Hematopoietic multipotent progenitor cell (in vitro differentiated cells): ENCODE results near the gene ZNF865. TPM values are rescaled to one million over a fixed set of nuclear protein-coding genes. Genes with fewer than 3 reads are reported as not detected.
"Not testable (repeated sequence)": the region's sequence is repeated elsewhere in the genome, so short reads cannot be mapped to it uniquely, and the experiment has no call there.

ENCODE experiments used
- DNase-seq, 3 donors: peaks; one replicate each; pipeline ENCODE4 v3.0.0-alpha.2; 2011 to 2015; ENCODE audit warnings: low read depth in 2 of 3, low spot score in 2 of 3
- total RNA-seq: library from RNA; depleted of rRNA; stranded (reverse); fragments of >200 nt; gene quantifications from one replicate; pipeline ENCODE4 v1.2.3, GENCODE V29; 2012

The ZNF865 gene
- total RNA-seq: 4.0 TPM

GRCh38 chr19:55605637-55606470 is at the start of gene ZNF865:
Gene ZNF865 (plus strand): TSS chr19:55605647. CDS start chr19:55613619, 7,972 bp downstream.
- peak; percentile 58 to 82 (median 81) for DNase-seq

GRCh38 chr19:55559684-55560083 is 45.8 kb upstream of the ZNF865 start:
- DNase-seq: no peak

GRCh38 chr19:55563261-55563690 is 42.2 kb upstream of the ZNF865 start:
- no peak for DNase-seq

GRCh38 chr19:55566823-55567222 is 38.6 kb upstream of the ZNF865 start:
- no peak for DNase-seq

GRCh38 chr19:55567708-55568328 is 37.6 kb upstream of the ZNF865 start:
- DNase-seq: no peak

DNA sequence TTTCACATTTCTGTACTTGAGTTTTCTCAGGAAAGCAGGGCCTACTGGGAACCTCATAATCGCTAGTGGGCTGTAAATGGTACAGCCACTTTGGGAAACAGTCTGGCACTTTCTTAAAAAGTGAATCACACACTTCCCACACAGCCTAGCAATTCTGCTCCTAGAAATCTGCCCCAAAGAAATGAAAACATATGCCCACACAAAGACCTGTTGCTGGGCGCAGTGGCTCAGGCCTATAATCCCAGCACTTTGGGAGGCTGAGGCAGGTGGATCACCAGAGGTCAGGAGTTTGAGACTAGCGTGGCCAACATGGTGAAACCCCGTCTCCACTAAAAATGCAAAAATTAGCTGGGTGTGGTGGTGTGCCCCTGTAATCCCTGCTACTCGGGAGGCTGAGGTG is 36.0 kb upstream of the ZNF865 start:
- not testable (repeated sequence) for DNase-seq

DNA sequence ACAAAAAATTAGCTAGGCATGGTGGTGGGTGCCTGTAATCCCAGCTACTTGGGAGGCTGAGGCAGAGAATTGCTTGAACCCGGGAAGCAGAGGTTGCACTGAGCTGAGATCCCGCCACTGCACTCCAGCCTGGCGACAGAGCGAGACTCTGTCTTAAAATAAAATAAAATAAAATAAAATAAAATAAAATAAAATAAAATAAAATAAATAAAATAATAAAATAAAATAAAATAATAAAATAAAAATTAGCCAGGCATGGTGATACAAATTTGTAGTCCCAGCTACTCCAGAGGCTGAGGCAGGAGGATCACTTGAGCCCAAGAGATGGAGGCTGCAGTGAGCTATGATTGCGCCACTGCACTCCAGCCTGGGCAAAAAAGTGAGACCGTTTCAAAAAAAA is 31.5 kb upstream of the ZNF865 start:
- DNase-seq: not testable (repeated sequence)

GRCh38 chr19:55576746-55577145 is 28.7 kb upstream of the ZNF865 start:
- DNase-seq: no peak

DNA sequence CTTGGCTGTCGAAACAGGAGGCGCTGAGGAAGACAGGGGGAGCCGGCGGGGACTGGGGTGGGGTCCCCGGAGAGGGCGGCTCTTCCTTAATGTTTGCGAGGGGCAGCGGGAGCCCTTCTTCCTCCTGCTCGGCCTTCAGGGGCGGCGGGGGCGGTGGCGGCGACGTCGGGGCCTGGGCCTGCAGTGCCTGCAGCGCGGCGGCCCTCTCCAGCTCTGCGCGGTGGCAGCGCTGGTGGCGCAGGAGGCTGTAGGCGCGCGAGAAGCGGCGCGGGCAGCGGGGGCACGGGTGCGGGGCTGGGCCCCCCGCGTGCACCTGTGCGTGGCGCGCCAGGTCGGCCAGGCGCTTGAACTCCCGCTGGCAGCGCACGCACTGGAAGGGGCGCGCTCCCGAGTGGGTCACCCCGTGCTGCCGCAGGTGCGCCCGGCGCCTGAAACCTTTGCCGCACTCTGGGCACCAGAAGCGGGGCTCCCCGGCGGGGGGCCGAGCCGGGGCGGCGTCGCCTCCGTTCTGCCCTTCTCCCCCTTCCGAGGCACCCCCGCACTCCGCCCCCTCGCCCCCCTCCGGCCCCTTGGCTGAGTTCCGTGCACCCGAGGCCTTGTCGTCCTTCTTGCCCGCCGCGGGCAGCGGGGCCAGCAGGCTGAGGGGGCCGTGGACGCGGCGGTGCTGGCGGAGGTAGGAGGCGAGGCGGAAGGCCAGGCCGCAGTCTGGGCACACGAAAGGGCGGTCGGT is 27.3 kb upstream of the ZNF865 start:
- DNase-seq: no peak

DNA sequence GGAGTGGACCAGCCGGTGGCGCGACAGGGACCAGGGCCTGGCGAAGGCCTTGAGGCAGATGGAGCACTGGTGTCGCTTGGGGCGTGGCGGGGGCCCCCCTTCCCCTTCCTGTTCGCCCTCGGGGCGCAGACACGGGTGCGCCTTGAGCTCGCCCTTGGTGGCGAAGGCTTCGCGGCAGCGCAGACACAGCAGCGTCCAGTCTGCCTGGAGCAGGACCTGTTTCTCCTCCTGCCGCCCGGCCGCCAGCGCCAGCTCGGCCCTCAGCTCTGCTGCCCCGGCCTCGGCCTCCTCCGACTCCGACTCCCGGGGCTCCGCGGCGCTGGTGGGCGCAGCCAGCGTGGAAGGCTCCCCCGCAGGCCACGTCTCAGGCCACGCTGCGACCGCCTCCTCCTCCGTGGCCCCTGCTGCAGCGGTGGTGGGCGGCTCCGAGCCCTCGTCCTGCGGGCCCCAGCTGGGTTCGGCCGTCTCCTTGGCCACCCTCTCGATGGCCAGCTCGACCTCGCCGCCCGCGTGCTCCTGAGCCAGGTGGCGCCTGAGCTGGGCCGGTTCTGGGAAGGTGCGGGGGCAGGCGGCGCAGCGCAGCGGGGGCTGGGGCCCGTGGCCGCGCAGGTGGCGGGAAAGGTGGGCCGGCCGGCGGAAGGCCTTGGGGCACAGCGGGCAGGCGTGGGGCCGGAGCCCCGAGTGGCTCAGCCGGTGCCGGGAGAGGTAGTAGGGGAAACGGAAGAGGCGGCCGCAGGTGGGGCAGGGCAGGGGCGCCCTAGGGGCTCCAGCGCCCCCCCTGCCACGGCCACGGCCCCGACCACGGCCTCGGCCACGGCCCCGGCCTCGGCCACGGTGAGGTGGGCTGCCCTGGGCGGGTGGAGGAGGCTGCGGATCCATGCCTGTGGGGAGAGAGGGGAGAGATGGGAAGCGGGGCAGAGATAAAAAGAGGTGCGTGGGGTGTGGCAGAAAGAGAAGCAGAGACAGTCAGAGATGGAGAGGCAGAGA is 26.4 kb upstream of the ZNF865 start:
- no peak for DNase-seq

- DNase-seq: no peak
These were observed 25.5 kb upstream of the ZNF865 start for GRCh38 chr19:55579766-55580621.

GRCh38 chr19:55580628-55581144 is 24.8 kb upstream of the ZNF865 start, which contains the start of gene ZNF579:
Gene ZNF579 (minus strand): TSS chr19:55580848. CDS start chr19:55579639, 1,209 bp downstream.
- peak in 2 of 3 donors; percentile 81 to 83 for DNase-seq

DNA sequence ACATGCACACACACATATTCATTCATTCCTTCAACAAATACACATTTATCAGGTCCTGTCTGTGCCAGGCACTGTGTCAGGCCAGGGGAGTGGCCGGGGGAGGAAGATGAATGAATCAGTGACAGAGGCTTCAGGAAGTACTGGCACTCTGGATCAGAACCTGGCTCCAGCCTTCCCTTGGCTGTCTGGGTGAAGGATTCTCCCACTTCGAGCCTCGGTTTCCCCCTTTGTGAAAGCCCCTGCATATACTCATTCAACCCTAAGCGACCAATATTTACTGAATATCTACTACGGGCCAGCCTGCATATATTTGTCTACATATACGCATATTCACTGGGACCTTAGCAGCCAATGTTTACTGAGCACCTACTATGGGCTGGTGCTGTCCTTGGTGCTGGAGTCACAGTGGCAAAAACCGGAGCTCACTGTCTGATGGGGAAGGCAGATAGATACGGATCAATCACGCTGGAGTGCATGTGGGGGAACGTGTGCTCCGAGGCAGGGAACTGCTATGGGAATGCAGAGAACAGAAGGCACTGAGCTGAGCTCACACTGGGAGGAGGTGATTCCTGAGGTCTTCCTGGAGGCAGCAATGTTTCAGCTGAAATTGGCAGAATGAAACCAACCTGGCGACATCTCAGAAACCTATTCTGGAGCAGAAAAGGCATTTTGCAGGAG is 24.2 kb upstream of the ZNF865 start:
- no peak for DNase-seq

DNA sequence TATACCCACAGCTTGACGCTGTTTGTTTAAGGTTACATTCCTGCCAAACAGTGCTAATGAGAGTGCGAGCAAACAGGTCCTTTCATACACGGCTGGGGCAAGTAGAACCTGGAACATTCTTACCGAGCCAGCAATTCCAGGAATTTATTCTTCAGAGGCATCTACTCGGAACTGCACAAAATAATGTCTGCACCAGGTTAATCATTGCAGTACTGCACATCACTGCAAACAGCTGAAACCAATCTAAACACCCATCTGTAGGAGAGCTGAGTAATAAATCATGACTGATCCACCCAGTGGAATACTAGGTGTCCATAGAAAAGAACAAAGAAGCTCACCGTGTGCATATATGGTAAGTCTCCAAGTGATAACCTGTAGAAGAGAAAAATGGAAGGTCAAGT is 23.6 kb upstream of the ZNF865 start:
- no peak for DNase-seq

GRCh38 chr19:55582284-55582683 is 23.2 kb upstream of the ZNF865 start:
- not testable (repeated sequence) for DNase-seq

DNA sequence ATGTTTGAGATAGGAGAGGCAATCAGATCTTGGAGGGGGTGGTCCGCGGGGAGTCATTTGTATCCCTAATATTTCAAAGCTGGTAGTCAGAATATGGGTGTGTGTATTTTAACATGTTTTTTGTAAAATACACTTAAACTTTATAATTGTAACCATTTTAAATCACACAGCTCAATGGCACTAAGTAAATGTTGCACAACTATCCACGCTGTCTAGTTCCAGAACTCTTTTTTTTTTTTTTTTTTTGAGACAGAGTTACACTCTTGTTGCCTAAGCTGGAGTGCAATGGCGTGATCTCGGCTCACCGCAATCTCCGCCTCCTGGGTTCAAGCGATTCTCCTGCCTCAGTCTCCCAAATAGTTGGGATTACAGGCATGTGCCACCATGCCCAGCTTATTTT is 21.6 kb upstream of the ZNF865 start:
- not testable (repeated sequence) for DNase-seq

DNA sequence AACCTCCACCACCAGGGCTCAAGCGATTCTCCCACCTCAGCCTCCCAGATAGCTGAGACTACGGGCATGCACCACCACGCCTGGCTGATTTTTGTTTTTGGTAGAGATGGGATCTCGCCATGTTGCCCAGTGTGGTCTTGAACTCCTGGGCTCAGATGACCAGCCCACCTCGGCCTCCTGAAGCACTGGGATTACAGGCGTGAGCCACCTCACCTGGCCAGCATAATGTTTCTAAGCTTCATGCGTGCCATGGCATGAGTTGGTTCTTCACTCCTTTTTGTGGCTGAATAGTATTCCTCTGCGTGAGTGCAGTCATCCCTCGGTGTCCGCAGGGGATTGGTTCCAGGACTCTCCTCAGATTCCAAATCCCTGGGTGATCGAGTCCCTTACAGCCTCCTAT is 20.6 kb upstream of the ZNF865 start:
- no peak for DNase-seq

GRCh38 chr19:55585658-55586339 is 19.6 kb upstream of the ZNF865 start:
- peak in 2 of 3 donors; percentile 67 to 71 for DNase-seq
